ENCODE results near the gene MSI2.

MSI2 gene

GRCh38 chr17:57373756-57374155, 117.4 kb downstream of the MSI2 start:
- no peak for DNase-seq

GRCh38 chr17:57375040-57375769, 118.9 kb downstream of the MSI2 start:
- no peak for DNase-seq

- no peak for DNase-seq
Observed at GRCh38 chr17:57375770-57376225, 119.5 kb downstream of the MSI2 start.

GRCh38 chr17:57377094-57377493, 120.8 kb downstream of the MSI2 start:
- DNase-seq = no peak

- peak; percentile 70 for DNase-seq
Observed at GRCh38 chr17:57379237-57379894, 123.0 kb downstream of the MSI2 start.

- no peak for DNase-seq
Observed at GRCh38 chr17:57379895-57380434, 123.6 kb downstream of the MSI2 start.

GRCh38 chr17:57381498-57381897, 125.2 kb downstream of the MSI2 start:
- DNase-seq = no peak

GRCh38 chr17:57384219-57384618, 127.9 kb downstream of the MSI2 start:
- DNase-seq = no peak

GRCh38 chr17:57385975-57386374, 129.7 kb downstream of the MSI2 start:
- DNase-seq = no peak

GRCh38 chr17:57387575-57387974, 131.3 kb downstream of the MSI2 start:
- no peak for DNase-seq

- no peak for DNase-seq
Observed at GRCh38 chr17:57388131-57388725, 131.9 kb downstream of the MSI2 start.

- no peak for DNase-seq
Observed at GRCh38 chr17:57389473-57389872, 133.2 kb downstream of the MSI2 start.

- DNase-seq = no peak
Observed at GRCh38 chr17:57391076-57391825, 134.9 kb downstream of the MSI2 start.

GRCh38 chr17:57391857-57392471, 135.6 kb downstream of the MSI2 start:
- DNase-seq = no peak

GRCh38 chr17:57393368-57393767, 137.0 kb downstream of the MSI2 start:
- DNase-seq = no peak

GRCh38 chr17:57394375-57394774, 138.1 kb downstream of the MSI2 start:
- DNase-seq = no peak

GRCh38 chr17:57395721-57396321, 139.5 kb downstream of the MSI2 start:
- no peak for DNase-seq

- DNase-seq = no peak
Observed at GRCh38 chr17:57396511-57396921, 140.2 kb downstream of the MSI2 start.

- DNase-seq = no peak
Observed at GRCh38 chr17:57397402-57397801, 141.1 kb downstream of the MSI2 start.

GRCh38 chr17:57399690-57400089, 143.4 kb downstream of the MSI2 start:
- DNase-seq = no peak

- DNase-seq = no peak
Observed at GRCh38 chr17:57400648-57401047, 144.3 kb downstream of the MSI2 start.
